Sigmoid colon (tissue), 4 donors: ENCODE results near the gene NKX1-1.

Source experiments
- CTCF ChIP-seq, 4 experiments: fragments of 450-650 bp in 3 of 4; fragments of 200-600 bp in 1 of 4; IDR thresholded peaks; one replicate each; pipeline ENCODE4 v1.5.1; 2016 to 2019; ENCODE audit warnings: antibody characterized with exemption in 4 of 4, mild to moderate bottlenecking in 3 of 4, moderate library complexity in 2 of 4
- EP300 ChIP-seq, 4 donors: sonication (generic); formaldehyde crosslinking; IDR thresholded peaks; one replicate each; pipeline ENCODE4 v1.6.1; 2017; ENCODE audit warnings: antibody characterized with exemption in 4 of 4
- POLR2A ChIP-seq, 2 donors: fragments of 450-650 bp; IDR thresholded peaks; one replicate each; pipeline ENCODE4 v1.6.1; 2016; ENCODE audit warnings: antibody characterized with exemption in 2 of 2, mild to moderate bottlenecking in 2 of 2, moderate library complexity in 2 of 2
- POLR2AphosphoS5 ChIP-seq, 4 donors: sonication (generic); formaldehyde crosslinking; IDR thresholded peaks; one replicate each; pipeline ENCODE4 v1.6.1; 2017; ENCODE audit warnings: antibody characterized with exemption in 4 of 4

- TF ChIP-seq CTCF (IDR thresholded peaks at IDR 0.05) (no peak), POLR2AphosphoS5 (IDR thresholded peaks at IDR 0.05) (no peak), POLR2A (IDR thresholded peaks at IDR 0.05) (no peak), EP300 (IDR thresholded peaks at IDR 0.05) (no peak)
These were observed 12.4 kb upstream of the NKX1-1 start for GRCh38 chr4:1418494-1419285.
